Measurements from ENCODE around the gene RABGAP1L. TPM values are rescaled to one million over a fixed set of nuclear protein-coding genes. Genes with fewer than 3 reads are reported as not detected.

RABGAP1L gene
- total RNA-seq, 4 donors from 2014 or later, result 170 to 282 (median 182) TPM

DNA sequence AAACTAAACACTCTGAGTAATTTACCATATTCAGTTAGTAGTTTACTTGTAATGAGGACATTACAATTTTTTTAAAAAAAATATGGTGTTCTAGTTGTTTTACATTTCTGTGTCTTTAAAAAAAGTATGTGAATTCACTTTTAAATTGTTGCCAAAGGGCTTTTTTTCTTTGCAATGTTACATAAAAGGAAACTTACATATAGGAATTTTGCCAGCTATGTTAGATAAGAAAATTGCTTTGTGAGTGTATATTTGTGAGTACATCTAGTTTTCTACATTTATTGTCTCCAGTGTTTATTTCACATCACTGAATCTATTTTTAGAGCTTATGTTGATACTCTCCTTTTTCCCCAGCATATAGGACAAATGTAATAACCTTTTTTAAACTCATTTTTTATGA lies 495.2 kb downstream of the RABGAP1L start:
- no peaks in the 10 kb centered on the region for H3K36me3 ChIP-seq
- no peak overlapping the region for H3K4me3 ChIP-seq
- DNase-seq, result no peak
- H3K9me3 ChIP-seq, result no peaks in the 10 kb centered on the region
- H3K27me3 ChIP-seq, result no peaks in the 10 kb centered on the region
- no peaks in the 10 kb centered on the region for H3K4me1 ChIP-seq
- no peak overlapping the region for H3K27ac ChIP-seq
- no peak for TF ChIP-seq POLR2A (IDR thresholded peaks at IDR 0.05)
- no peak for TF ChIP-seq CTCF (IDR thresholded peaks at IDR 0.05)

GRCh38 chr1:174656409-174657059 lies 497.2 kb downstream of the RABGAP1L start:
- Histone ChIP-seq H3K36me3 (no peaks in the 10 kb centered on the region), H3K27ac (no peak overlapping the region), H3K9me3 (no peaks in the 10 kb centered on the region), H3K4me1 (no peaks in the 10 kb centered on the region), H3K27me3 (no peaks in the 10 kb centered on the region), H3K4me3 (no peak overlapping the region)
- TF ChIP-seq POLR2A (IDR thresholded peaks at IDR 0.05) (no peak), CTCF (IDR thresholded peaks at IDR 0.05) (no peak)
- DNase-seq, result no peak

- TF ChIP-seq CTCF (IDR thresholded peaks at IDR 0.05), result no peak
- Histone ChIP-seq H3K27ac (no peak overlapping the region), H3K4me3 (no peak overlapping the region), H3K27me3 (no peaks in the 10 kb centered on the region), H3K9me3 (no peaks in the 10 kb centered on the region), H3K4me1 (no peaks in the 10 kb centered on the region), H3K36me3 (no peaks in the 10 kb centered on the region)
- DNase-seq, result no peak
Measured at GRCh38 chr1:174657411-174657810, 498.1 kb downstream of the RABGAP1L start.

GRCh38 chr1:174657893-174658292 lies 498.6 kb downstream of the RABGAP1L start:
- TF ChIP-seq POLR2A (IDR thresholded peaks at IDR 0.05) (no peak), CTCF (IDR thresholded peaks at IDR 0.05) (no peak)
- Histone ChIP-seq H3K27me3 (no peaks in the 10 kb centered on the region), H3K27ac (no peak overlapping the region), H3K4me1 (no peaks in the 10 kb centered on the region), H3K36me3 (no peaks in the 10 kb centered on the region), H3K4me3 (no peak overlapping the region), H3K9me3 (no peaks in the 10 kb centered on the region)
- DNase-seq, result no peak

DNA sequence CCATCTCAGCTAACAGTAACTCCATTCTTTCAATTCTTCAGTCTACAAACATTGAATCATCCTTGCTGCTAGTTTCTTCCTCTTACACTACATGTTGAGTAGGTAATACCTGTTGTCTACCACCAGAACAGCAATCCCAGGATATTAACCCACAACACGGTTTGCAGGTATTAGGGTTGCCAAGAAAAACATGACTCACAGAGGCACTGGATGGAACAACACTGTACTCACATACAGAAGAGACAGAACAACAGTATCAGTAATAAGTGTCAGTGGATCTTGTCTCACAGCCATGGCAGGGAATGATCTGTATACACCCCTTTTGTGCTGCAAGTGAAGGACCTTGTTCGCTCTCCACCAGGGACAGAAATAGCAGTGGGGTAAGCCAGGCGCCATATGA lies 500.5 kb downstream of the RABGAP1L start:
- H3K9me3 ChIP-seq, result no peaks in the 10 kb centered on the region
- no peaks in the 10 kb centered on the region for H3K36me3 ChIP-seq
- no peak overlapping the region for H3K4me3 ChIP-seq
- H3K27me3 ChIP-seq, result no peaks in the 10 kb centered on the region
- TF ChIP-seq POLR2A (IDR thresholded peaks at IDR 0.05) (no peak), CTCF (IDR thresholded peaks at IDR 0.05) (no peak)
- no peak for DNase-seq
- no peak overlapping the region for H3K27ac ChIP-seq
- H3K4me1 ChIP-seq, result no peaks in the 10 kb centered on the region

DNA sequence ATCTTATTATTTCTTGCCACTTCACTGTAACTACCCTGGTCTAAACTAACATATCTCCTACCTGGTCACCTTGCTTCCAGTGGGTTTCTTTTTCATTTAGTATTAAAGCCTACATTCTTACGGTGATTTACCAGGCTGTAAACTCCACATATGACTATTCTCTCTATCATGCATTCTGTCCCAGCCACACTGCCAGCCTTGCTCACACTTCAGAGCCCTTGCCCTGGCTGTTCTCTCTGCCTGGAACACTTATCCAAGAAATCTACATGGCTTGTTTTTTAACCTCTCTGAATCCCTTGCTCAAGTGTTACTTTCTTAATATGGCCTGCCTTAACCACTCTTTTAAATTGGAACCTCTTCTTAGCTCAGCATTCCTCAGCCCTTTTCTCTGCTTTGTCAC lies 501.2 kb downstream of the RABGAP1L start:
- Histone ChIP-seq H3K4me3 (no peak overlapping the region), H3K36me3 (no peaks in the 10 kb centered on the region), H3K27me3 (no peaks in the 10 kb centered on the region), H3K9me3 (no peaks in the 10 kb centered on the region), H3K27ac (no peak overlapping the region), H3K4me1 (no peaks in the 10 kb centered on the region)
- TF ChIP-seq CTCF (IDR thresholded peaks at IDR 0.05) (no peak), POLR2A (IDR thresholded peaks at IDR 0.05) (no peak)
- DNase-seq, result no peak

Measured in Peyer's patch (tissue), 4 donors.